ENCODE data around the gene ALK.
A peak's percentile ranks its signal among the peaks of the same experiment; 100 is the strongest.

Gene ALK

DNA sequence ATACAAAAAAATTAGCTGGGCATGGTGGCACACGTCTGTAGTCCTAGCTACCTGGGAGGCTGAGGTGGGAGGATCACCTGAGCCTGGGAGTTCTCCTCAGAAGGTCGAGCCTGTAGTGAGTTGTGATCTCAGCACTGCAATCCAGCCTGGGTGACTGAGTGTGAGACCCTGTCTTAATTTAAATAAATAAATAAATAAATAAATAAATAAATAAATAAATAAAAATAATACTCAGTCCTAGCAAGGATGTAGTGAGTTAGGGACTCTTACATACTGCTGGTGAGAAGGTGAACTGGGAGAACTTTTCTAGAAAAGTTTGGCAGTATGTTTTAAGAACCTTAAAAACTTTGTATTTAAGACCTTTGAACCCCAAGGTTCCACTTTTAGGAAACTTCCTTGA, 576.1 kb downstream of the ALK start:
- DNase-seq (ENCODE audit: extremely low read depth in 1 of 2, low read depth in 1 of 2): no peak

DNA sequence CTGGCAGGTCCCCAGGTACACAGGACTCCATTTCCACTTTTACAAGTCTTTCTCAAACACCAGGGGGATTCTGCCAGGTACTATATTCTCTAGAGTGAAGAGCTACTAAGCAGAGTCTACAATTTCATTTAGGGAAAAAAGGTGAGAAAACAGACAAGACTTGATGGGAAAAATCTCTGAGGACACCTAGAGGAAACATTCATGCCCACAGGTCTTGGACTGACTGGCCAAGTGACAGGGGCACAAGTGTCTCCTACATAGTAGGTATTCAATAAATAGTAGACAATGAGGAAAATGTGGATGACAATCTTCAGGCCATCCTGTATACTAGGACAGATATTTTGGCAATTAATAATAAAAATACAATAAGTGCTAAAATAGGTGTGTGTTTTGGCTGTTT, 577.6 kb downstream of the ALK start:
- no peak for DNase-seq (ENCODE audit: extremely low read depth in 1 of 2, low read depth in 1 of 2)

DNA sequence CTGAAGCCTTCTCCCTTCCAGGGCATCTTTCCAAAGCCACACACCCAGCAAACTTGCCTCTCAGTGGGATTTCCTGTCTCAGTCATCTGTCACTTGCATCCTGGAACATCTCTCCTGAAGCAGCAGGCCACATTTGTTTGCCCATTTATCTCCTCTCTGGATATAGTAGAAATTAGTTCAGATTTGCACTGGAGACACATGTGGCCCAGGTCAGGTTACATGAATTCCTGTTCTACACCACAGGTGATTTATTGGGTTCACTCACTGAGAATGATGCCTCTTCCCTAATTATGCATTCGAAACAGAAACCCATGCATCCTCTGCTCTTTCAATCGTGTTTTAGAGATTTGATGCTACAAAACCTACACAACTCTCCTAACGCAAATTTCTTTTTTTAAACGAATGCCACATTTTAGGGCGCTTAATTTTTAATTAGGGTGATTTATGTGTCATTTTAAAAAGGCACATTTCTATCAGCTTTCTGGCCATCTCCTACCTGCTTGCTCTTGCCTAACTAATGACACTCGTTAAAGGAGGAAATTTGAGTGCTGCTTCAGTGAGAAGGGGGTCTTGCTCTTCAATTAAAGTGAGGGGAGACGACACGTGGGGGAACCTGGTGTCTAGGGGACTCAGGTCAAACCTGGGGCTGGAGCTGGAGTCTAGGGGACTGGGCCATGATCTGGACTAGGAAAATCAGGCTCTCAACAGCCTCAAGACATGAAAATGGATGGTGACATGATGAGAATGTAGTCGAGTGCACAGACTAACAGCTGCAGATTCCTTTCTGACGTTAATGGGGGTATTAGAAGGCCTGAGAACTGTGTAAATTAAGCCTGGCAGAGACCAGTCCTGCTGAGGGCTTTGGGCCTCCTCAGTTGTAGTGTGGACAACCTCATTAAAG, 584.8 kb downstream of the ALK start:
- no peak for DNase-seq (ENCODE audit: extremely low read depth in 1 of 2, low read depth in 1 of 2)

DNA sequence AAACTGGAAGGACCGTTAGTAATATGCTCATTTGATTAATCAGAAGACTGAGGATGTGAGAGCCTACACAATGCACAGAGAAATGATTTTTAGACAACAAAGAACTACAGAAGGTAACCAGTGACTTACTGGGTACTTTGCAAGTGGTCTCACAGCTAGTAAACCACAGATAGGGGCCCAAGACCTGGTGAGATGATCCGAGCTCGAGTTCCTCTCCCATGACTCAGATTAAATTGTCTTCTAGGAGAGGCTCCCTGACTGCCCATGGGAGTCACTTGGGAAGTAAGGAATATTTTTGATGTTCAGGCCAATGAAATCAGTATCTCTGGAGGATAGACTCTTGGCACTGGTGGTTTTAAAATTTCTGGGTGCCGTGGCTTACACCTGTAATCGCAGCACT, 586.0 kb downstream of the ALK start:
- no peak for DNase-seq (ENCODE audit: extremely low read depth in 1 of 2, low read depth in 1 of 2)

DNA sequence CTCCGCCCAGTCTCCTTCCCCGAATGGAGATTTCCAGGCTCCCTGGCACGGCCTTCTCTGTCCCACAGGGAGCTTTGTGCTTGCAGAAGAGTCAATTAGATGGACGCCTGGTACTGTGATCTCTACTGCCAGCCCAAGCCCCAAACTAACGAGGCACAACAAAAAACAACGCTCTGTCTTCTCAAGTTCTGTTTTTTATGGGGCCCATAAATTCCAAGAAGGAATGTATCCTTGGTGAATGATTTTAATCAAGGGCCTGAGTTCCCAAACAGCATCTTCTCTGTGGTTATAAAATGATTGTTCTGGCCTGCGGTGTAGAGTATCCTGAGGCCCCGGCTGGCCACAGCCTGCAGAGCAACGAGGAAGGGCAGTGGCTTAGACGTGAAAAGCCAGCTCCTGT, 586.7 kb downstream of the ALK start:
- DNase-seq (ENCODE audit: extremely low read depth in 1 of 2, low read depth in 1 of 2): no peak

DNA sequence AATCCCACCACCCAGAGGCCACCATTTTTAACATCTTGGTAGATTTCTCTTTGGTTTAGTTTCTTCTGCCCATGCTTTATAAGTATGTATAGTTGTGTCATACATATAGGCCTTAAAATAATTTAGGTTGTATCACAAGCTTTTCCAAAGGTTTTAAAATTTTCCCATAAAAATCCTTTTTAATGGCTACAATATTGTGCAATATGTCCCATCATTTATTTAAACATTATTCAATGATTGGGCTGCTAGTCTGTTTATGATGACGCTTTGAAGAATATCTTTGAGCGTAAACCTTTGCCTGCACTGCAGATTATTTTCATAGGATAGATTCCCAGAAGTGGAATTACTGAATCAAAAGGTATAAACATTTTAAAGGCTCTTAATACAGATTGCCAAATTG, 588.8 kb downstream of the ALK start:
- DNase-seq (ENCODE audit: extremely low read depth in 1 of 2, low read depth in 1 of 2): no peak

DNA sequence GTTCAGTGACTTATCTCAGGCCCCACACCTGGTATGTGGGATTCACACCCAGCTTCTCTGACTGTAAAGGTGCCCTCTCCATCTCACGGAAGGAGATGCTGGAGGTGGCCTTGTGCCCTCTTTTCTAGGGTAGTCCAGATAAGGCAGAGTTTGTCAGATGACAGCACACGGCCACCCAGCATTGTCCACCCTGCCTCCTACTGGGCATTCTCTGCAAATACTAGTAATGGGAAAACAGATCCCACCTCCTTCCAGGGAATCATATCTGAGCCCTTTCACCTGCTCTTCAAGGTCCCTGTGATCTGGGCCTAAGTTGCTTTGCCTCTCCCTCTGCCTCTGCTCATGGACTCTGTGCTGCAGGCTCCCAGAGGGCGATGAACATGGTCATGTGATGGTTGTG, 591.5 kb downstream of the ALK start:
- DNase-seq (ENCODE audit: extremely low read depth in 1 of 2, low read depth in 1 of 2): no peak

DNA sequence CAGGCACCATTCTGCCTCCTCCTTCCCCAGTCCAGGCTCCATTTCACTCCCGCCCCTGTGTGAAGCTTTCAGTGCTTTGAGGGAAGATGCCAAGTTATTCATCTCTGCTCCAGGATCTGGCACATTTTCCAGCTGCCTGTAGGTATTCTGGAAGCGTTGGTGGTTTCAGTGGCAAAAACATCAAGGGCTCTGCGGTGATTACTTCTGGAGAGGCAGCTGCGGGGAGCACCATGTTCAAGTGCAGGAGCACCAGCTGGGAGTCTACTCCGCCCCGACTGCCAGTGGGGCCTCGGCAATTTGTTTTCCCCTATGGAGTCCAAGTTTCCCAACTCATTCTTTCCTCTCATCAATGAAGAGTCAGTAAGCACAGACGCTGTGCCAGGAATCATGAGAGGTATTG, 594.5 kb downstream of the ALK start:
- DNase-seq (ENCODE audit: extremely low read depth in 1 of 2, low read depth in 1 of 2): no peak

DNA sequence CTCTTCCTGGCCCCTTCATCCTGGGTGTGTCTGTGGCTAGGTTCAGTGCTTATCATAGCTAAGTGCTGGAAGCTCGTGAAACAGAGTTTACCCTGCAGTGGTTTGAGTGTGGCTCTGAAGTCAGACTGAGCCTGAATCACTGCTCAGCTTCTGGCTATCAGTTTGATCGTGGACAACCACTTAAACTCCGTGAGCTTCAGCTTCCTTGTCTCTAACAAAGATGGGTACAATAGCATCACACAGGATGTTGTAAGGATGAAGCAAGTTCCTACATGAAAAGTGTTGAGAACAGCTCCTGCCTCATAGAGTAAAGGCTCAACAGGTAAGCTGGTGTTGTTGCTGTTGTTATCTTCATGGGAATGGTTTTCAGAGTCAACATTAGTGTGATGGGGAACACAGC, 595.8 kb downstream of the ALK start:
- DNase-seq (ENCODE audit: extremely low read depth in 1 of 2, low read depth in 1 of 2): no peak

DNA sequence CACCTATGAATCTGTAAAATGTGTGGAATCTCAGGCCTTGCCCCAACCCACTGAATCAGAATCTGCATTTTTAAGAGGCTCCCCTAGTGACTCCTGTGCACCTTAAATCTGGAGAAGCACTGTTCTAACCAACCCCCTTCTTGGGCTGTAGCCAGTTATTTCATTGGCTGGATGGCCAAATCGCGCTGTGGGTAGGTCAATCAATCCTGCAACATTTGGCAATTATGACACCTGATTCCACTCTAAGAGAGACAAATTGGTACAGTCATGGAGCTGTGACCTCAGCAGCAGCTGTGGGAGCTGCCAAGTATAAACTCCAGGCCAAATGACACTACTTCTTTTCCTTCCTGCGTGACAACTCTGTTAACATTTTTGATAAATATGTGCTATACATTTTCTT, 597.4 kb downstream of the ALK start:
- no peak for DNase-seq (ENCODE audit: extremely low read depth in 1 of 2, low read depth in 1 of 2)

DNA sequence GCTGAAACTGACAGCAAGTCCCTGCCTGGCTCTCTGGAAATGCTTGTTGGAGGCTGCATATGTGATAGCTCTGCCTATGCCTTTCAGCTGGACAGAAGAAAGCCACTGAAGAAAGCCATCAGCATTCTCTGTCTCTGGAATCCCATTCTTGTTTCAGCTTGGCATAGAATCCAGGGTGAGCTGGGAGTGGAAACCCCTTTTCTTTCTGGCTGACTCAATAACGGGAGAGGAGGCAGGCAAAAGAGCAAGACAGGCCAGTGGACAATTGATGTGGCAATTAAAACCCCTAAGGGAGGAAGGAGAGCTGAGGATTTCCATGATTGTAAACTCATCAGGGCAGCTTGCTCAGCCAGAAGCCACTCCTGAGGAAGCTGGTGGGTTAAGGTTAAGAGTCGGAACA, 598.1 kb downstream of the ALK start:
- DNase-seq (ENCODE audit: extremely low read depth in 1 of 2, low read depth in 1 of 2): no peak

DNA sequence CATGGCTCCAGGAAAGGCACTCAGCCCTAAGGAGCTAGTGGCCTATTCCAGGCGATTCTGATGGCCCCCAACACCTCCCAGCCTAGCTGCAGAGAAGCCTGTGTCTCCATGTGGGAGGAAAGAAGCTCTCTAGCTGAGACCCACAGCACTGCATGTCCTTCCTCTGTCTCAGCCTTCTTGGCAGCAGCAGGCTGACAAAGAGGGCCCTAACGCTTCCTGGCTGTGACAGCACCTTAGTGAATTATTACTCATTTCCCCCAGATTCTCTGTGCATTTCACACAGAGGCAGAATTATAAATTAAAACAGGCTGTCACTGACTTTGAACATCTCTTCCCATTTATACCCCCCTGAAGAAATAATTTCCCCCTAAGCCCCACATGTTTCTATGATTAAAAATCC, 599.4 kb downstream of the ALK start:
- peak in 1 of 2 donors; percentile 32 for DNase-seq (ENCODE audit: extremely low read depth in 1 of 2, low read depth in 1 of 2)

DNA sequence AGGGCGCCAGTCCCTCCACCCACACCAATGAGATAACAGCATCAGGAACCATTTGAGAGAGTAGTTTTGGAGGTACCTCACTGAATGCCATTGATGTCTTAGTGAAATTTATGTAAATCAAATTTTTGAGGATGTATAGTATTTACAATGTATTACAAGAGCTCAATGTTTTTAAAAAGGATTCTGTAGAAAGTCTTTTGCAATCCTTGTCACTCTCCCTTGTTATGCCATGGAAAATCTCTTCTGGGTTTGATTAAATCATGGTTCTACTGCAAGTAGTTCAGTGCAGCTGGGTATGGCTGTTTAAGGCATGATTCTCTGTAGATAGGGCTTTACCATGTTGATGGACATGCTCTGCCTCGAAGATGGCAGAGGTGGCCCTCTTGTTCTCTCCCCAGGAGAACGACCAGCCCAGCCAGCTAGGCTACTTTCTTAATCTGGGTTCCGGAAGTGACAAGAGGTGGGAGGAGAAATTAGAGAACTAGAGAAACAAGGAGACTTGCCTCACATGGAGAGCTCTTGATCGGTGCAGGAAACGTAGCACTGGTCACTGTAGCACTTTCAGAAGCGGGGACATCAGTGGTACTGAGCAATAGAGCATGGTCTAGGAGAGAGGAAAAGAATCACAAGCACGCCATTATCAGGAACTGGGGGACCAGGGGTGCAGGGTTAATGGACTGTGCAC, 603.4 kb downstream of the ALK start:
- no peak for DNase-seq (ENCODE audit: extremely low read depth in 1 of 2, low read depth in 1 of 2)

DNA sequence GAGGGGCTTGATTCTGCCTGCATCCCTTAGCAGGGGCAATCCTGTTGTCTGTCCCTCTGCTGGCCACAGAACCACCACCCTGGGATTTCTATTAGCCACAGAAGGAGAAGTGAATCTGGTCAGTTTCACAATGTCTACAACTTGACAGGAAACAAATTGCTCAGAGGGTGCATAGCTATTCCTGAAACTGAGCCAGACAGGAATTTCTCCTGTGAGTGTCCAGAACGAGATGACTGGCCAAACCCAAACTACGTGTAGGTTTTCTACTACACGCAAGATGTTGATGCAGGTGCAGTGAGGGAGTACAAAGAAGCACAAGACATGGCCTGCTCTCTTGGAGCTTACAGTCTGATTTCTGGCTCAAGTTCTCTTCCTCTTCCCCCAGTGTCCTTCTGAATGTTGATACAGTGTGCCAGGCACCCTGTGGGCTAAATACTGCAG, 604.3 kb downstream of the ALK start:
- no peak for DNase-seq (ENCODE audit: extremely low read depth in 1 of 2, low read depth in 1 of 2)

DNA sequence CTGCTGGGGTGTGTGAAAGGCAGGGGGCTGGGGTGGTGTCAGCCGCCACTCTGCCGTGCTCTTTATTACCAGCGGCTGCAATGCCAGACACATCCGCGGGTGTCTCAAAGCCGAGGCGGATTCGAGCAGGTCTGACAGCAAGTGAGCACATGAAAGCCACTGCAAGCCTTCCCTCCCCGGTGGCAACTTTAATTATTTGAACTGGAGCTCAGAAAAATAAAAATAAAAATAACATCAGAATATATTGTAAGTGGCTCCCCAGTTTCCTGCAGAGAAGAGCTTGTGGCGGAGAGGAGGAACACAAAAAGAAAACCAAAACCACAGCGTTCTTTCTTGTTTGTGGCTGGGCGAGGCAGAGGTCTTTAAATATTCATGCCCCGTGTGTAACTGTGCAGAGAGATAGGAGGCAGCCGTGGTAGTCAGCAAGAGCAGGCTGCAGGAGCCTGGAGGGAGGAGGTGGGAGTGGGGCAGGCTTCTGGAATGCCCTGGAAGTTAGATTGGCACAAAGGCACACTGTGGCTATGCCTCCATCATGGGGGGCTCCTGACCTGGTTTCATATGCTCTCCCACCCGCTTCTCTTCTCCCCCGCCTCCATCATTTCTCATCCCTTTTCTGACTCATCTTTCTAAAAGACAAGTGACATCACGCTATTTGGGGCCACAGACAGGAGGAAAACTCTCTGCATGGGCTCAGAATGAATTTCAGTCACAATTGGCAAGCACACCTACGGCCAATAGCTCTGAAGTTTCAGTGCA, 606.4 kb downstream of the ALK start:
- peak; percentile 33 to 46 for DNase-seq (ENCODE audit: extremely low read depth in 1 of 2, low read depth in 1 of 2)

DNA sequence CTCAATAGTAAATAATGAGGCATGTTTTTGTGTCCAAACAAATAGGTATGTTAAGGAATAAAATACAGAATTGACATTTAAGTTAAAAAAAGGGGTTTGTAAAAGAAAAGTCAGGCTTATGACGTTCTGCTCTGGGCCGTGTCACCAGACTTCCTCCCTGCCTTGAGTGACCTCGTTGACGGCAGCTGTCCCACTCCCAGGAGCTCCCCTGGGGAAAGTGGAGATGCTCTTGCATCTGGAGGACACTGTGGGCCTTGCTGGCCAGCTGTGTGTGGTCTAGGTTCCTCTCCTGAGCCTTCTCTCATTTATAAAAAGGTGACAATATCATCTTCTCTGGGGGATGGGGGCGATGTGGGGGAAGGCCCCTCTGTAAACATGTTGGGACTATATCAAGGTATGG, 609.9 kb downstream of the ALK start:
- no peak for DNase-seq (ENCODE audit: extremely low read depth in 1 of 2, low read depth in 1 of 2)

DNA sequence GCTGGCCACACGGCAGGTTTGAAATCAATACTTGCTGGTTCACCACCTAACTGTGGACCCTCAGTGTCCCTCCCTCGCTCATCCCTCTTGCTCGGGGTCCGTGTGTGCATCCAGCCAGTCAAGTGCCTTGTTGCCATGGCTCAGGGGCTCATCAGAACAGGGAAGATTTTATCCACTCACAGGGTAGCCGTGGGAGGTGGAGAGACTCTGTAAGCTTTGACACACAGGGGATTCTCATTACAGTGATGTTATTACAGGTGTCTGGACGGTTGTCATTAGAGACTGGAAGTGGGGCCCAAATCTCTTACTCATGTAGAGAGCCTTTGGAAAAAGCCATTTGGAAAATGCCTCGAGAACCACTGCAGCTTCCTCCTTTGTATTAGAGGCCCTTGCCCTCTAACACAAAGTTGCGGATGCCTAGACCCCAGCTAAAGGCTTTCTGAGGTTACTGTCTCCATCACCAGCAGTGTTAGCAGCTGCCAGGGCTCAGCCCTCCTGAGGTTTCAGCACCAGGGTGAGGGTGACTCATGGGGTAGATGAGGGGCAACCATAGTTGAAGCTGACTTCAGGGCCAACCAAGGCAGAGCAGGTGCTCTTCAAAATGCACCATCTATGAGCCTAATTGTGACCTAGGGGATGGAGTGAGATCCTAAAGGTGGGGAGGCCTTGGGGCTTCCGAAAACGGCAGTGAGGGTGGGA, 610.6 kb downstream of the ALK start:
- DNase-seq (ENCODE audit: extremely low read depth in 1 of 2, low read depth in 1 of 2): no peak

DNA sequence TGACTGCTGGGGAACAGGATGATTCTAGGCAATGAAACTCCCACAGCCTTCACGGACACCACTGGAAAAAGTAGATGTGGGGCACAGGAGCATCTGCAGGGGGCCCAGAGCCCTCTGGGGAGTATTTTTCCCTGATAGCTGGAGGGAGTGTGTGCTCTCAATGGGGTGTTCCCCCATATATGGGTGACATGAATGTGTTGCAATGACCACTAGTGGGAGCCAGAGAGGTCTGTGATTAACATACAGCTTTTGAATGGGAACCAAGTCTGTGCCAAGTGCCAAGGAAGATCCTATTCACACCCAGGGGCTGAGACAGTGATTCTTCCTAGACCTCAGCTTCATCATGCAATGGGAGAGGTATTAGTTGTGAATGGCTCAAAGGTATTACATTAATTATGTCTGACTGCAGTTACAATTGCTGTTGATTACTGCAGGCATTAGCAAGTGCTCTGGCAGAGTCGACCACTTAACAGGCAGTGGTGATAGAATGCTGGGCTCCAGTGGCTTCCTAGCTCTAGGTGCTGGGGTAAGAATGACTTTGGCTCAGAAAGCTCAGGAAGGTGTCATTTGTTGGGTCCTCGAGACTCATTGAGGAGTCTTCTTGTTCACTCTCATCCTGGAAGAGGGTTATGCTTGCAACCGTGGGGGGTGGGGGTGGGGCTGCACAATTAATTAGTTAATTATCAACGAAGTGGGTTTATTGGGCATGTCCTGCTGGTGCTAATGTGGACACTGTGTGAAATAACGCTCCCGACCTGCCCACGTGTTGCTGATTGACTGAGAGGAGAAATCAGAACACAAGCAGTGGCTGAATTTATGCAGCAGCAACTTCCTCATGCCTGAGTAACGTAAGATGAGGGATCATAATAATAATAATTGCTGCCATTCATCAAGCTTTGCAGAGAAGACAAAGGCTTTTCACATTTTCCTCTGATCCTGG, 612.0 kb downstream of the ALK start:
- DNase-seq (ENCODE audit: extremely low read depth in 1 of 2, low read depth in 1 of 2): no peak

DNA sequence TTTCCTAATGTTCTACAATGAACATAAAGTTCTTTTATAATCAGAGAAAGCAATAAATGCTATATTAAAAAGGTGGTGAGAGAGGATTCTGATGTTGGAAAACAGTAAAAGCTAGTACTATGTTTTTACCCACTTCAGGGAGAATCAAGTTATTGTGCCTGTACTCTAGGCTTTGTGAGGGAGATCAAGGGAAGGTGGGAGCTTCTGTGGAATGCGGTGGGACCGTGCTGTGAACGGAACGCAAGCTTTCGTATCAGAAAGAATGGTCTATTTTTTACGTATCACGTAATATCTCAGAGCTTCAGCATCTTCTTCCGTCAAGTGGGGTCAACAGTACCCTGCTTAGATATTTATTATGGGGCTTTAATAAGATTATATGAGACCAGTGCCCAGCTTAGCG, 613.0 kb downstream of the ALK start:
- DNase-seq (ENCODE audit: extremely low read depth in 1 of 2, low read depth in 1 of 2): no peak

DNA sequence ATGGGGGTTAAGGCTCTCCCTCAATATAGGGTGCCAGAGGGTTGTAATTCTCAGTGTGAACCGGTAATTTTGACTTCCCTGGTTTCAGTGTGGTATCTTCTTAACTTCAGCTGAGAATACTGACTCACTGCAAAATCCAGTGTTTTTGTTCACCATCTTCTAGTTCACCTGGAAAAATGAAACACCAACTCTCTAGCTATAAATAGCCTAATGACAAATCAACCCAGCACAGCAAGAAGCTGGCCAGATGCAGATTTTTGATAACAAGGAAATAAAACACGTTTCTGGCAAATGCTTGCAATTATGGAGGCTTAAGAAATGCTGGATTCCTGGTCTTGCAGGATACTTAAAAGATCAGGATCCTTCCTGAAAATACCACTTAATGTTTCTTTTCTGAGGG, 613.9 kb downstream of the ALK start:
- DNase-seq (ENCODE audit: extremely low read depth in 1 of 2, low read depth in 1 of 2): no peak

All from stimulated activated CD8-positive, alpha-beta memory T cell treated with anti-CD3 and anti-CD28 coated beads, Interleukin-7, amount 100 ng/mL, for 48 hours (primary cell).